Fibroblast of lung (primary cell): Measurements from ENCODE around the gene CCDC87.

ENCODE experiments used
- EZH2 ChIP-seq: IDR thresholded peaks from 2 replicates; pipeline ENCODE4 v1.5.1; 2012; ENCODE audit warnings: low read length, control low read depth, mild to moderate bottlenecking; ENCODE audit errors: missing control alignments
- TF ChIP-seq, protein P1 (sequence below), 2 donors: IDR thresholded peaks in 1 of 2; conservative IDR thresholded peaks in 1 of 2; 1 replicate in 1 of 2; 2 replicates in 1 of 2; pipeline ENCODE4 v1.5.1; 2011 to 2012; ENCODE audit warnings: low read length in 2 of 2, control low read depth in 1 of 2, inconsistent platforms in 1 of 2, low read depth in 1 of 2, mild to moderate bottlenecking in 1 of 2

DNA sequence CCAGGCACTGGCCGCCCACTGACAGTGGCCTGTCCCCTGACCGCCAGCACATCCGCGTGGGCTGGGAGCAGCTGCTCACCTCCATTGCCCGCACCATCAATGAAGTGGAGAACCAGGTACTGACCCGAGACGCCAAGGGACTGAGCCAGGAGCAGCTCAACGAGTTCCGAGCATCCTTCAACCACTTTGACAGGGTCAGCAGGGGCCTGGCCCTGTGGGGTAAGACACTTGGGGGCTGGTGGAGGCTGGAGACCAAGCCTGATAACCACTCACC, 31.0 kb downstream of the CCDC87 start:
- TF ChIP-seq, protein P1, sequence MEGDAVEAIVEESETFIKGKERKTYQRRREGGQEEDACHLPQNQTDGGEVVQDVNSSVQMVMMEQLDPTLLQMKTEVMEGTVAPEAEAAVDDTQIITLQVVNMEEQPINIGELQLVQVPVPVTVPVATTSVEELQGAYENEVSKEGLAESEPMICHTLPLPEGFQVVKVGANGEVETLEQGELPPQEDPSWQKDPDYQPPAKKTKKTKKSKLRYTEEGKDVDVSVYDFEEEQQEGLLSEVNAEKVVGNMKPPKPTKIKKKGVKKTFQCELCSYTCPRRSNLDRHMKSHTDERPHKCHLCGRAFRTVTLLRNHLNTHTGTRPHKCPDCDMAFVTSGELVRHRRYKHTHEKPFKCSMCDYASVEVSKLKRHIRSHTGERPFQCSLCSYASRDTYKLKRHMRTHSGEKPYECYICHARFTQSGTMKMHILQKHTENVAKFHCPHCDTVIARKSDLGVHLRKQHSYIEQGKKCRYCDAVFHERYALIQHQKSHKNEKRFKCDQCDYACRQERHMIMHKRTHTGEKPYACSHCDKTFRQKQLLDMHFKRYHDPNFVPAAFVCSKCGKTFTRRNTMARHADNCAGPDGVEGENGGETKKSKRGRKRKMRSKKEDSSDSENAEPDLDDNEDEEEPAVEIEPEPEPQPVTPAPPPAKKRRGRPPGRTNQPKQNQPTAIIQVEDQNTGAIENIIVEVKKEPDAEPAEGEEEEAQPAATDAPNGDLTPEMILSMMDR (conservative IDR thresholded peaks at IDR 0.05 in 1 of 2, IDR thresholded peaks at IDR 0.05 in 1 of 2; ENCODE audit: low read depth in 1 of 2, low read length in 2 of 2), result no peak
- no peak for TF ChIP-seq EZH2
